ENCODE measurements around the gene MRPL1. TPM values are rescaled to one million over a fixed set of nuclear protein-coding genes. Genes with fewer than 3 reads are reported as not detected.
"Not testable (repeated sequence)": the region's sequence is repeated elsewhere in the genome, so short reads cannot be mapped to it uniquely, and the experiment has no call there.

Gene MRPL1
- total RNA-seq, 2 donors from 2014 or later: 23.7 to 33.7 TPM

DNA sequence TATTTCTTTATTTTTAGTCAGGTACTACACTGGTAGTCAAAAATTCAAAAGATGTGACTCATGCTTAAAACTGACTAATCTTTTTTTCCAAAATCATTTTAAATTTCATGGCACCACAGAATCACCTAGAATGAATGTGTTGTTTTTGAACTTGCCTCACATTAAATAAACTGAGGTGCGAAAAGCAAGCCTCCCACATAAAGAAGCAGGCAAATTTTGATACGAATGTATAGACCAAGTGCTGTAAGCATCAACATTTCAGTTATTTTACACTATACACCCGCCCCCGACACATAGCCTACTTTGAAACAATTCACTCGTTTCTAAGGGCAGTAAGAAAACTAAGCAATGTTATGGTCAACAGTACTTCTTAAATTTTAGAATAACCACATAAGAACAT lies 94.3 kb downstream of the MRPL1 start:
- Mint-ChIP-seq H3K9me3 (no peaks in the 10 kb centered on the region), H3K27me3 (no peaks in the 10 kb centered on the region), H3K4me3 (no peak overlapping the region), H3K4me1 (no peaks in the 10 kb centered on the region), H3K27ac (no peak overlapping the region), H3K36me3 (ENCODE audit: low read depth) (peaks cover 36% of the 10 kb centered on the region)
- peak; percentile 19 for ATAC-seq (replicated peaks)

DNA sequence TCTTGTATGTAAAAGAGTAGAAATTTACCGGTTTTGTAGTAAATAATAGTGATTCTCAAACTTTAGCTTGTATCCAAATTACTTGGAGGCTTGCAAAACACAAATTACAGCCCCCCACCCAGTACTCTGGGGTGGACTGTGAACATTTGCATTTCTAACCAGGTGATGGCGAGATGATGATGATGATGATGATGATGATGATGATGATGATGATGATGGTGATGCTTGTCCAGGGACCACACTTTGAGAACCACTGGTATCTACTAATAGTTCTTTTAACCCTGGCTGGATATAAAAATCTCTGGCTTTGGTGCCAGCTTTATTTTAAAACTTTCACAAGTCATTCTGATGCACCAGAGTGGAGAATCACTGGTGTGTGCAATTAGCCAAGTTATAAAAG lies 96.3 kb downstream of the MRPL1 start:
- no peaks in the 10 kb centered on the region for H3K4me1 Mint-ChIP-seq

DNA sequence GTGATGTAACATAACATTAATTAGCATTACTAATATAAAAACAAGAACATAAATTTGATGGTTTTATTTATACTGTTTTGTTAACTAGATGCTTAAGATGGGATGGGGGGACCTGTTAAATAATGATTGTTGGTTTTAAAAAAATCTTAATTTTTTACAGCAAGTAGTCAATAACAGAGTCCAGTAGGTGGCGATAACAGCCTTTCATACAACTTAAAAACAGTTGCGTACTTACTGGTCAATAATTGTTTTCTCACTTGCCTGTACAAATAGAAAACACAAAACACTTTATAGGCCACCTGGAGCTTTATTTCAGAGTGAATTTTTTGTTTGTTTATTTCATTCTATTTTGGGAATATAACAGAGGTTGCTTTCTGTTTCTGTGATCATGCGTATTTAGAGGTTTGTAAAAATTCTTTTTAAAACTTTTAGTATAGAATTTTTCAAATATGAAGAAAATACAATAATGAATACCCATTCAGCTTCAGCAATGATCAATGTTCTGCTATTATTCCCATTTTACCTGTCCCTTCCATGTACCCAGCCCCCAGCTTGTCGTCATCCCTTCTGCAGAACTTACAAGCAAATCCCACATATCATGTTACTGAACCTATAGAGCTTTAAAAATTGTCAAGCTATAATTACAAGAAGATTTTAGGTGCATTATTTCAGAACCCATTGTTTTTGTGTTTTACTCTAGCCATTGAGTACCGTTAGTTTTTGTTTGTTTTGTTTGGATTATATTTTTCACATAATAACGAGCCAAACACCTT lies 97.1 kb downstream of the MRPL1 start:
- no peaks in the 10 kb centered on the region for H3K9me3 Mint-ChIP-seq
- H3K27ac Mint-ChIP-seq: no peak overlapping the region
- no peaks in the 10 kb centered on the region for H3K27me3 Mint-ChIP-seq
- no peak for ATAC-seq (replicated peaks)
- H3K4me1 Mint-ChIP-seq: no peaks in the 10 kb centered on the region
- H3K4me3 Mint-ChIP-seq: no peak overlapping the region
- peaks cover 7% of the 10 kb centered on the region for H3K36me3 Mint-ChIP-seq (ENCODE audit: low read depth)

More for the DNA sequence above, 96.3 kb downstream of the MRPL1 start:
- Mint-ChIP-seq H3K36me3 (ENCODE audit: low read depth) (peaks cover 16% of the 10 kb centered on the region), H3K4me3 (no peak overlapping the region), H3K27ac (no peak overlapping the region), H3K9me3 (no peaks in the 10 kb centered on the region), H3K27me3 (no peaks in the 10 kb centered on the region)
- ATAC-seq (replicated peaks): no peak

DNA sequence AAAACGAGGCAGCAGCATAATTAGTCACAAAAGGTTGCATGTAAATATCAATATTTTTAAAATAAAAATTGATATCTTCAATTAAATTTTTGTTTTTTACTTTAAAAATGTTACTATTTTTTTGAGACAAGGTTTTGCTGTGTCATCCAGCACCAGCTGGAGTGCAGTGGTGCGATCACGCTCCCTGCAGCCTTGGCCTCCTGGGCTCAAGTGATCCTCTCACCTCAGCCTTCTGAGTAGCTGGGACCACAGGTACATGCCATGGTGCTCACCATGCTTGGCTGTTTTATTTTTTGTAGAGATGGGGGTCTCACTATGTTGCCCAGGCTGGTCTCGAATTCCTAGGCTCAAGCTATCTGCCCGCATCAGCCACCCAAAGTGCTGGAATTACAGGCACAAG lies 97.7 kb downstream of the MRPL1 start:
- no peaks in the 10 kb centered on the region for H3K27me3 Mint-ChIP-seq
- peaks cover 4% of the 10 kb centered on the region for H3K36me3 Mint-ChIP-seq (ENCODE audit: low read depth)
- no peak for ATAC-seq (replicated peaks)
- H3K4me3 Mint-ChIP-seq: no peak overlapping the region
- H3K27ac Mint-ChIP-seq: no peak overlapping the region
- no peaks in the 10 kb centered on the region for H3K4me1 Mint-ChIP-seq
- no peaks in the 10 kb centered on the region for H3K9me3 Mint-ChIP-seq

DNA sequence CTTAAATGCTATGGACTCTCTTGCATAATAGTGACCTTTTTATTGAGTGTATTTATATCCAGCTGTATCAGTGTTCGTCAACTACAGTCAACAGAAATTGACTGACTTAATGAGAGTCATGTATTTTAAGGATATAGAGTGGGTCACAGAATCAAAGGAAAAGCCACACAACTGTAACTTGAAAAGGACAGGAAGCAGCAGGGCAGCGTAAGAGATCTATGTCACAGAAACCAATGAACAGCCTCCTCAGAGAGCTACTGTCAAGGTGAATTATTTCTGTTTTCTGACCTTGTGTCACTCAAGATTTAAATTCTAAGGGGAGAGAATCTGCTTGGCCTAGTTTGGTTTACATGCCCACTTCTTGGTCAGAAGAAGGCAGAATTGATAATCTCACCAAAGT lies 100.4 kb downstream of the MRPL1 start:
- H3K36me3 Mint-ChIP-seq (ENCODE audit: low read depth): no peaks in the 10 kb centered on the region
- ATAC-seq (replicated peaks): no peak

DNA sequence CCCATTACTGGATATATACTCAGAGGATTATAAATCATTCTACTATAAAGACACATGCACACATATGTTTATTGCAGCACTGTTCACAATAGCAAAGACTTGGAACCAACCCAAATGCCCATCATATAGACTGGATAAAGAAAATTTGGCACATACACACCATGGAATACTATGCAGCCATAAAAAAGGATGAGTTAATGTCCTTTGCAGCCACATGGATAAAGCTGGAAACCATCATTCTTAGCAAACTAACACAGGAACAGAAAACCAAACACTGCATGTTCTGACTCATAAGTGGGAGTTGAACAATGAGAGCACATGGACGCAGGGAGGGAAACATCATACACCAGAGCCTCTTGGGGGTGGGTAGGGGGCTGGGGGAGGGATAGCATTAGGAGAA lies 111.0 kb downstream of the MRPL1 start:
- H3K4me3 Mint-ChIP-seq; H3K27ac Mint-ChIP-seq; ATAC-seq (replicated peaks); H3K9me3 Mint-ChIP-seq; H3K36me3 Mint-ChIP-seq (ENCODE audit: low read depth); H3K4me1 Mint-ChIP-seq: not testable (repeated sequence)
- peaks cover 17% of the 10 kb centered on the region for H3K27me3 Mint-ChIP-seq

More for the DNA sequence above, 100.4 kb downstream of the MRPL1 start:
- H3K9me3 Mint-ChIP-seq: no peaks in the 10 kb centered on the region
- no peaks in the 10 kb centered on the region for H3K4me1 Mint-ChIP-seq
- no peak overlapping the region for H3K27ac Mint-ChIP-seq
- peaks cover 3% of the 10 kb centered on the region for H3K27me3 Mint-ChIP-seq
- H3K4me3 Mint-ChIP-seq: no peak overlapping the region

DNA sequence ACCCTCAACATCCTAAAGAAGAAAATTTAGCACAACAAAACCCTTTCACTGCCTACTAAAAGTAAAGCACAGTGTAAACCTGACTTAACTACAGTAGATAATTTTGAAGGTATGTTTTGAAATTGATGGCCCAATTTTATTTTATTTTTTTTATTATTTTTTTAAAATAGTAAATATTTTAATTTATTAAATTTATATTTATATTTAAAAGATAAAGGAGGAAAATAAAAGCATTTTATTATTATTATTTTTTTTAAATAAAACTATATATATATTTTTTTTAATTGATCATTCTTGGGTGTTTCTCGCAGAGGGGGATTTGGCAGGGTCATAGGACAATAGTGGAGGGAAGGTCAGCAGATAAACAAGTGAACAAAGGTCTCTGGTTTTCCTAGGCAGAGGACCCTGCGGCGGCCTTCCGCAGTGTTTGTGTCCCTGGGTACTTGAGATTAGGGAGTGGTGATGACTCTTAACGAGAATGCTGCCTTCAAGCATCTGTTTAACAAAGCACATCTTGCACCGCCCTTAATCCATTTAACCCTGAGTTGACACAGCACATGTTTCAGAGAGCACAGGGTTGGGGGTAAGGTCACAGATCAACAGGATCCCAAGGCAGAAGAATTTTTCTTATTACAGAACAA lies 120.4 kb downstream of the MRPL1 start:
- H3K27me3 Mint-ChIP-seq: peaks cover 17% of the 10 kb centered on the region
- ATAC-seq (replicated peaks); H3K27ac Mint-ChIP-seq; H3K4me1 Mint-ChIP-seq; H3K36me3 Mint-ChIP-seq (ENCODE audit: low read depth); H3K4me3 Mint-ChIP-seq; H3K9me3 Mint-ChIP-seq: not testable (repeated sequence)

DNA sequence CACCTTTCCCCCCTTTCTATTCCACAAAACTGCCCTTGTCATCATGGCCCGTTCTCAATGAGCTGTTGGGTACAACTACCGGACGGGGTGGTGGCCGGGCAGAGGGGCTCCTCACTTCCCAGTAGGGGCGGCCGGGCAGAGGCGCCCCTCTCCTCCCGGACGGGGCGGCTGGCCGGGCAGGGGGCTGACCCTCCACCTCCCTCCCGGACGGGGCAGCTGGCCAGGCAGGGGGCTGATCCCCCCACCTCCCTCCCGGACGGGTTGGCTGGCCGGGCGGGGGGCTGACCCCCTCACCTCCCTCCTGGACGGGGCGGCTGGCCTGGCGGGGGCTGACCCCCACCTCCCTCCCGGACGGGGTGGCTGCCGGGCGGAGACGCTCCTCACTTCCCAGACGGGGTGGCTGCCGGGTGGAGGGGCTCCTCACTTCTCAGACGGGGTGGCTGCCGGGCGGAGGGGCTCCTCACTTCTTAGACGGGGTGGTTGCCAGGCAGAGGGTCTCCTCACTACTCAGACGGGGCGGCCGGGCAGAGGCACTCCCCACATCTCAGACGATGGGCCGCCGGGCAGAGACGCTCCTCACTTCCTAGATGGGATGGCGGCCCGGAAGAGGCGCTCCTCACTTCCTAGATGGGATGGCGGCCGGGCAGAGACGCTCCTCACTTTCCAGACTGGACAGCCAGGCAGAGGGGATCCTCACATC lies 121.1 kb downstream of the MRPL1 start:
- H3K4me3 Mint-ChIP-seq; H3K36me3 Mint-ChIP-seq (ENCODE audit: low read depth); ATAC-seq (replicated peaks); H3K27ac Mint-ChIP-seq; H3K9me3 Mint-ChIP-seq; H3K4me1 Mint-ChIP-seq: not testable (repeated sequence)
- peaks cover 18% of the 10 kb centered on the region for H3K27me3 Mint-ChIP-seq

DNA sequence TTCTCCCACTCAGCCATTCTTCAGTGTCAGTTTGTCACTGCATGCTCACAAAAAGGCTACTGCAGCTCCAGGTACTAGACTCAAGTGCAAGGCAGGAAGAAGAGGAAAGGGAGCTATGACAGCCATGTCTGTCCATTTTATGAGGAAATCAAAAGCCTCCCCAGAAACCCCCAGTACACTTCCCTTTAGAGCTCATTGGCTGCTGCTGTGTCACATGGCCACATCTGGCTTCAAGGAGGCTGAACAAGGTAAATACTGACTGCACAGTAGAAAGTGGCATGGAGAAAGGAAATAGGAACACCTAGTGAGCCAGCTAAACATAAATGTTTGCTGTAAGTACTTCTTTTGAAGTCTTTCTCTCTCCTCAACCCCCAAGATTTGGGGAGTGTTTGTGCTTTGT lies 127.3 kb downstream of the MRPL1 start:
- H3K4me1 Mint-ChIP-seq: no peaks in the 10 kb centered on the region
- no peak overlapping the region for H3K27ac Mint-ChIP-seq
- peaks cover 3% of the 10 kb centered on the region for H3K9me3 Mint-ChIP-seq
- H3K4me3 Mint-ChIP-seq: no peak overlapping the region
- no peak for ATAC-seq (replicated peaks)
- no peaks in the 10 kb centered on the region for H3K36me3 Mint-ChIP-seq (ENCODE audit: low read depth)
- peaks cover 17% of the 10 kb centered on the region for H3K27me3 Mint-ChIP-seq

DNA sequence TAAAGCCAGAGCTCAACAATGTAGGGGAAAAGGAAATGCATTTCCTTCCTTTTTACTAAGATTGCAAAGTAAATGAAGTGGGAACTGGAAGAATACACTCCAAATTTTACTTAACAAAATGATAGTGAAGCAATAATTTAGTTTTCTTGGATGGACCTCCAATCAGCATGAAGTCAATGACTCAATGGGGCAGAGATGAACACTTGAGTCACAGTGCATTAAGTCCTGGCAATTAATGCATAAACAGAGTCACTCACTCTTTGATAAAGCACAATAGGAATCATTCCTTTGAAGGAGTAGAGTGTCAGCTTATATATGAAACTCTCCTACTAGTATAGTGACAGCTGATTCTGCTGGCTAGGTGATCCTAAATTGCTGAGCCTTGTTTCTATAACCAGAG lies 127.8 kb downstream of the MRPL1 start:
- no peak overlapping the region for H3K4me3 Mint-ChIP-seq
- H3K4me1 Mint-ChIP-seq: no peaks in the 10 kb centered on the region
- H3K27ac Mint-ChIP-seq: no peak overlapping the region
- ATAC-seq (replicated peaks): no peak
- H3K27me3 Mint-ChIP-seq: peaks cover 17% of the 10 kb centered on the region
- H3K36me3 Mint-ChIP-seq (ENCODE audit: low read depth): no peaks in the 10 kb centered on the region
- H3K9me3 Mint-ChIP-seq: peaks cover 3% of the 10 kb centered on the region

DNA sequence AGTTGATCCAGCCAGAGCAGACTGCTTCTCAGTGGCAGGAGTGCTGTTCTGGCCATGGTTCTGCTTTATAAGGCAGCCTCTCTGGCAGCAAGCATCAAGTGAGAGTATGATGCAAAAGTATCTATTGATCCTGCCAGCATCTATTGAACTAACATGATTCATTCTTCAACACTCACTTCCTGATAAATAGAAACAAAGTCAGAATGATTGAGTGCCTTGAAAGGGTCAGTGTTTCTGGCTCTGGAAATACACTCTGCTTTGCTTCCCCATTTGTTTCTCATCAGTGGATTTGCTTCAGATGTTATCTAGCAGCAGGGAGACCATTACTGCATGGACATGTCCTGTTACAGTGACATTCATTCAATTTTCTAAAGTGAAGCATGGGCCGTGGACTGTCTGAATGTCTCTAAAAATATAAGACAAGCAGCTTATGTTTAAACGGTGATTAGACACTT lies 128.3 kb downstream of the MRPL1 start:
- no peaks in the 10 kb centered on the region for H3K36me3 Mint-ChIP-seq (ENCODE audit: low read depth)
- peaks cover 3% of the 10 kb centered on the region for H3K9me3 Mint-ChIP-seq
- no peak for ATAC-seq (replicated peaks)
- no peaks in the 10 kb centered on the region for H3K4me1 Mint-ChIP-seq
- H3K27me3 Mint-ChIP-seq: peaks cover 17% of the 10 kb centered on the region
- H3K27ac Mint-ChIP-seq: no peak overlapping the region
- H3K4me3 Mint-ChIP-seq: no peak overlapping the region

DNA sequence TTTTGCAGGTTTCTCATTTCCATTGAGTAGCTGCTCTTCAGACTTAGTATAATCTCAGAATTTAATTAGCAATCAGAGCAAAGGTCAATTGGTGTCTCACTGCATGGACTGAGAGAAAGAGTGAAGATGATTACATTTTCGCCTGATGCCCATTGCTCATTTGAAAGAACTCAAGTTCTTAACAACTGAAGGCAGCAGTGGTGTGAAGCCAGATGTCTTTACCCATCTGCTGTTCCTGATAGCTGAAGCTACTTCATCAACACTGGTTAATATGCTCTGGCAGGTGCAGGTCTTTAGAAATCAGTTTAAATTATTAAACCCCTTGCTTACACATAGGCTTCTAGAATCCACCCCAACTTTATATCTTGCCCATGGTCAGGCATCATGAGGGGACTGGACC lies 130.0 kb downstream of the MRPL1 start:
- H3K36me3 Mint-ChIP-seq (ENCODE audit: low read depth): no peaks in the 10 kb centered on the region
- no peak overlapping the region for H3K4me3 Mint-ChIP-seq
- peaks cover 20% of the 10 kb centered on the region for H3K27me3 Mint-ChIP-seq
- no peaks in the 10 kb centered on the region for H3K4me1 Mint-ChIP-seq
- peaks cover 3% of the 10 kb centered on the region for H3K9me3 Mint-ChIP-seq
- no peak for ATAC-seq (replicated peaks)
- no peak overlapping the region for H3K27ac Mint-ChIP-seq

DNA sequence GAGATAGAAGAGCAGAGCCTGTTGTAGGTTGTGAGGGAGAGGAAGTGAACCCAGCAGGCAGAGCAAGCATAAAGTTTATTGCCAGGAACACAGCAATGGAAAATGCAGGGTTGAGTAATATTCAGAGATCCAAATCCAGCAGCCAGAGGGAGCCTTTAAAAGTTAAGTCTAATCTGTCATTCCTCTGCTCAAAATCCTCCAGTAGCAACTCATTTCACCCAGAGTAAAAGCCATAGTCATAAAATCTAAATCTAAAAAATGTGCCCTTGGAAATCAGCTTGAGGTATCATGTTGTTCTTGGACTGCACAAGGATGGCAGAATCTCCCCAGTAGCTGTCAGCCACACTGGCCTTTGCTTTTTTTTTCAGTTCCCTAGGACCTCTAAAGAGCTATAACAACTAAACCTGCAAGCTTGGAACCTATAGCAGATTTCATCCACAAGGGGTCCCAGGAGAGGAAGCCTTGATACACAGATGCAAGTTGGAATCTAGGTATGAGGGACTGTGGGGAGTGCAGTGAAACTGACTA lies 131.6 kb downstream of the MRPL1 start:
- Mint-ChIP-seq H3K4me3 (no peak overlapping the region), H3K36me3 (ENCODE audit: low read depth) (no peaks in the 10 kb centered on the region), H3K4me1 (no peaks in the 10 kb centered on the region), H3K27me3 (peaks cover 10% of the 10 kb centered on the region), H3K9me3 (no peaks in the 10 kb centered on the region), H3K27ac (no peak overlapping the region)
- ATAC-seq (replicated peaks): no peak

DNA sequence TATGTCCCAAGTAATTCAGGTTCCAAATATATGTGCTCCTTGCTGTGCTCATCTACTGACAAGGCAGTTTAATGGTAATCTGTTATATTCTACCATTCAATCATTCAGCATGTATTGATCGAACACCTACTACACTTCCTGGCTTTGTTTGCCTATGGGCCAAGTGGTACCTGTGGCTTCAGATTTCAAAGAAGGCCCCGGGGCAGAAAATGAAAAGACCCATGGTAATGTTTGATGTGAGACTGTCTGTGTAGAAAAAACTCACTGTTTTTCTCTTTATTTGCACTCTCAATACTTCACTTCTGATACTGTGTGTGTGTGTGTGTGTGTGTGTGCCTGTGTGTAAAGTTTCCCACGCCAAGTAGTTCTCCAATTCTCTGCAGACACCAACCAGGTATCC lies 133.4 kb downstream of the MRPL1 start:
- Mint-ChIP-seq H3K4me1 (no peaks in the 10 kb centered on the region), H3K36me3 (ENCODE audit: low read depth) (no peaks in the 10 kb centered on the region), H3K27me3 (peaks cover 6% of the 10 kb centered on the region), H3K9me3 (no peaks in the 10 kb centered on the region), H3K4me3 (no peak overlapping the region), H3K27ac (no peak overlapping the region)
- no peak for ATAC-seq (replicated peaks)

DNA sequence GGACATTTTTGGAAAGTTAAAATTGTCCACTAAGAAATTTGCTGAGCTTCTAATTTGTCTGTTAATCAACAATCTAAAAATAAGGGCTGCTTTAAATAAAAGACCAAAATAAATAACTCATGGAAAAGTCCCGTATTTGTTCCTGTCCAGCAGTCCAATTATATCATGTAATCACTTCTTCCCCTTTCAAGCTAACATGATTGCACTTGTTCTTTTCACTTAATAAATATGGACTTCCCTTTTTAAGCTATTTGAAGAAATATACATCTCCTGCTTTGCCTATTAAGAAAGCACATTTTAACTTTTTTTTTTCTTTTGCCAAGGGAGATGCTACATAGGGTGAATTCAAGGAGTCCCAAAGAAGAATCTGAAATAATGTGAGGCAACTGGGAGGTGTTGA lies 138.9 kb downstream of the MRPL1 start:
- Mint-ChIP-seq H3K27ac (no peak overlapping the region), H3K36me3 (ENCODE audit: low read depth) (no peaks in the 10 kb centered on the region), H3K27me3 (peaks cover 6% of the 10 kb centered on the region), H3K9me3 (no peaks in the 10 kb centered on the region), H3K4me1 (no peaks in the 10 kb centered on the region), H3K4me3 (no peak overlapping the region)
- no peak for ATAC-seq (replicated peaks)
